Heart right ventricle (tissue), 16 donors: ENCODE measurements around the gene CDK9. TPM values are rescaled to one million over a fixed set of nuclear protein-coding genes. Genes with fewer than 3 reads are reported as not detected.
A peak's percentile ranks its signal among the peaks of the same experiment; 100 is the strongest.

Experiments used
- ATAC-seq, 8 donors: fragments of 200-7000 bp; cut with Tn5 transposase; one replicate each; pipeline ENCODE4 v1.9.1; 2020; ENCODE audit warnings: mild to moderate bottlenecking in 8 of 8, moderate library complexity in 8 of 8, moderate number of reproducible peaks in 1 of 8
- DNase-seq, 2 donors: peaks; one replicate each; pipeline ENCODE4 v3.0.0-alpha.2; 2020
- H3K27ac ChIP-seq, 10 donors: fragments of 200-600 bp; sonication (generic) in 2 of 10; one replicate each; pipeline versions ENCODE4 v1.5.0 to v1.8.0; 2020 to 2022; ENCODE audit warnings: mild to moderate bottlenecking in 3 of 10
- H3K27me3 ChIP-seq, 7 donors: fragments of 200-600 bp; one replicate each; pipeline ENCODE4 v1.8.0; 2021 to 2022; ENCODE audit warnings: mild to moderate bottlenecking in 2 of 7
- H3K36me3 ChIP-seq, 9 donors: fragments of 200-600 bp; sonication (generic) in 1 of 9; one replicate each; pipeline versions ENCODE4 v1.5.0 to v1.8.0; 2020 to 2022; ENCODE audit warnings: mild to moderate bottlenecking in 2 of 9
- H3K4me1 ChIP-seq, 9 donors: fragments of 200-600 bp; sonication (generic) in 1 of 9; one replicate each; pipeline versions ENCODE4 v1.5.0 to v1.8.0; 2020 to 2022; ENCODE audit warnings: mild to moderate bottlenecking in 4 of 9
- H3K4me3 ChIP-seq, 10 donors: fragments of 200-600 bp; sonication (generic) in 2 of 10; one replicate each; pipeline versions ENCODE4 v1.5.0 to v1.8.0; 2020 to 2022; ENCODE audit warnings: mild to moderate bottlenecking in 7 of 10, moderate library complexity in 2 of 10
- H3K9me3 ChIP-seq, 11 donors: fragments of 200-600 bp in 10 of 11; sonication (generic) in 2 of 11; one replicate each; pipeline versions ENCODE4 v1.5.0 to v1.8.0; 2013 to 2022; ENCODE audit warnings: mild to moderate bottlenecking in 2 of 11, control low read depth in 1 of 11, moderate library complexity in 1 of 11
- WGBS, 2 donors: extraction: QIAGEN DNeasy Blood & Tissue Kit; methylation state at CpG; one replicate each; pipeline ENCODE4 v1.1.7; 2013; ENCODE audit warnings: inconsistent platforms in 1 of 2; 5-methylcytosine and 5-hydroxymethylcytosine counted together
- intact Hi-C, 10 donors: fragments of 100-400 bp; cut with DNase I; formaldehyde crosslinking; loops; one replicate each; pipeline versions ENCODE4 v1.11.1 to v1.14.2; 2022
- polyA plus RNA-seq, 2 donors: library from polyadenylated mRNA; stranded (reverse); fragments of 200-250 nt; gene quantifications; one replicate each; pipeline ENCODE4 v1.2.3, GENCODE V29; 2013
- total RNA-seq, 10 donors: library from RNA; stranded (reverse); fragmentation: NEBNext Ultra II Directional in 3 of 10; extraction: Animal tissue kit (Norgen Biotek cat#: 25700) in 3 of 10; gene quantifications; one replicate each; pipeline versions ENCODE4 v1.2.1 to v1.2.4, GENCODE V29; 2021 to 2023
- TF ChIP-seq, protein P1 (sequence below), 9 donors: fragments of 200-600 bp; sonication (generic) in 2 of 9; IDR thresholded peaks; one replicate each; pipeline versions ENCODE4 v1.5.0 to v1.8.0; 2021 to 2022; ENCODE audit warnings: antibody characterized with exemption in 9 of 9, mild to moderate bottlenecking in 5 of 9, moderate library complexity in 1 of 9
- donor health status: Arrhythmogenic right ventricular cardiomyopathy.
- donor health status: ischemic (EF 13 %, LVEDD 7.1; RV severe dilation, severe dysfunction).
- donor health status: healthy with polysubstance abuse.
- donor health status: DM: no; HTN: yes; CAD: no.
- donor health status: DM: no; HTN: no; CAD: no.
- donor health status: ischemic (EF 25% LVEDD 6.9; RV normal size, moderate dysfunction).
- donor health status: ischemic (EF 25% LVEDD 5.7; RV mildly dilated, moderate dysfunction).
- donor health status: healthy.
- donor health status: DM: yes; HTN: yes; CAD: no.
- donor health status: Ischemic cardiomyopathy.
- donor health status: ischemic (EF 35%, LVEDD 5.7; RV mildly dilated, moderate dysfunction).
- donor health status: nonischemic (EF 11% LVEDD 7.7; RV severe dilation, severe dysfunction).
- donor health status: DM: yes; HTN: yes; CAD: no.
- donor health status: PGD.
- donor health status: ischemic (EF 29% LVEDD 5.4; RV normal size, mild dysfunction).
- donor health status: nonischemic (EF 23%, LVEDD 6.1; RV moderate dilation, normal function).

The CDK9 gene
- total and polyA plus RNA-seq, 12 donors, result 30.9 to 59.0 (median 44.1) TPM

DNA sequence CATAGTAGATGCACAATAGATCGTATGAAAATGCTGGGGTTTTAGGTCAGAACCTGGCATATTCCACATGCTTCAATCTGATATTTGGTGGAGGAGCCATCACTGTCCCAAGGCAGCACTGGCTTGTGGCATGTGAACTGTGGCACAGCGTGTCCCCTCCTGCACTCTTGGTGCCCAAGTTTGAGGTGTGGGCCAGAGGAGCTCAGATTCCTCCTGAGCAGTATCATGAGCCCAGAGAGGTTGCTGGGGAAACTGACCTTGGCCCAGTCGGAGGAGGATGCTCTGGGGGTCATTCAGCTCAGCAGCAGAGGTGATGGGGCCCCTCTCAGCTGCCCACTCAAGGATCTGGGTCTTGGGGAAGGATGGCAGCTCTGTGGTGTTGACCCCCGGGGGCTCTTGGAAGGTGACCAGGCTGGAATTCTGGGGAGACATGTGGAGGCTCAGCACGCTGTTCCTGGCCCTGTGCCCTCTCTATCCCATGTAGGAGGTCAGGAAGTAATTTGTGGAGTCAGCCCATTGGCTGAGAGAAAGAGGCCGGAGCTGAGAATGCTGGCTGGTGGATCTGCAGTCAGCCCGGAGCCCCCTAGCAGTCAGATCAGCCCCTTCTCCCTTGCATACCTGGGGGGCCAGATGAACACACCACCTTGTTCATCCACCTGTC, 40.5 kb downstream of the CDK9 start:
- Histone ChIP-seq H3K4me3 (no peak overlapping the region), H3K4me1 (peaks cover 16 to 59% (median 51%) of the 10 kb centered on the region in 9 donors), H3K27ac (peak overlapping the region in 9 of 10 donors; percentile 9 to 99 (median 89)), H3K9me3 (no peaks in the 10 kb centered on the region), H3K27me3 (no peaks in the 10 kb centered on the region), H3K36me3 (peaks cover 0 to 99% (median 38%) of the 10 kb centered on the region in 9 donors)
- TF ChIP-seq, protein P1, sequence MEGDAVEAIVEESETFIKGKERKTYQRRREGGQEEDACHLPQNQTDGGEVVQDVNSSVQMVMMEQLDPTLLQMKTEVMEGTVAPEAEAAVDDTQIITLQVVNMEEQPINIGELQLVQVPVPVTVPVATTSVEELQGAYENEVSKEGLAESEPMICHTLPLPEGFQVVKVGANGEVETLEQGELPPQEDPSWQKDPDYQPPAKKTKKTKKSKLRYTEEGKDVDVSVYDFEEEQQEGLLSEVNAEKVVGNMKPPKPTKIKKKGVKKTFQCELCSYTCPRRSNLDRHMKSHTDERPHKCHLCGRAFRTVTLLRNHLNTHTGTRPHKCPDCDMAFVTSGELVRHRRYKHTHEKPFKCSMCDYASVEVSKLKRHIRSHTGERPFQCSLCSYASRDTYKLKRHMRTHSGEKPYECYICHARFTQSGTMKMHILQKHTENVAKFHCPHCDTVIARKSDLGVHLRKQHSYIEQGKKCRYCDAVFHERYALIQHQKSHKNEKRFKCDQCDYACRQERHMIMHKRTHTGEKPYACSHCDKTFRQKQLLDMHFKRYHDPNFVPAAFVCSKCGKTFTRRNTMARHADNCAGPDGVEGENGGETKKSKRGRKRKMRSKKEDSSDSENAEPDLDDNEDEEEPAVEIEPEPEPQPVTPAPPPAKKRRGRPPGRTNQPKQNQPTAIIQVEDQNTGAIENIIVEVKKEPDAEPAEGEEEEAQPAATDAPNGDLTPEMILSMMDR (IDR thresholded peaks at IDR 0.05), result no peak
- DNase-seq, result no peak
- intact Hi-C loops, result loop anchor here in 5 of 10 donors (5.0 kb wide), 3 partner anchors 36 to 46 kb away; no protein-coding TSS in a partner anchor
- ATAC-seq, result no peak
- 51 to 56% methylated on average over 7 of the region's 7 CpGs for WGBS, 2 donors

DNA sequence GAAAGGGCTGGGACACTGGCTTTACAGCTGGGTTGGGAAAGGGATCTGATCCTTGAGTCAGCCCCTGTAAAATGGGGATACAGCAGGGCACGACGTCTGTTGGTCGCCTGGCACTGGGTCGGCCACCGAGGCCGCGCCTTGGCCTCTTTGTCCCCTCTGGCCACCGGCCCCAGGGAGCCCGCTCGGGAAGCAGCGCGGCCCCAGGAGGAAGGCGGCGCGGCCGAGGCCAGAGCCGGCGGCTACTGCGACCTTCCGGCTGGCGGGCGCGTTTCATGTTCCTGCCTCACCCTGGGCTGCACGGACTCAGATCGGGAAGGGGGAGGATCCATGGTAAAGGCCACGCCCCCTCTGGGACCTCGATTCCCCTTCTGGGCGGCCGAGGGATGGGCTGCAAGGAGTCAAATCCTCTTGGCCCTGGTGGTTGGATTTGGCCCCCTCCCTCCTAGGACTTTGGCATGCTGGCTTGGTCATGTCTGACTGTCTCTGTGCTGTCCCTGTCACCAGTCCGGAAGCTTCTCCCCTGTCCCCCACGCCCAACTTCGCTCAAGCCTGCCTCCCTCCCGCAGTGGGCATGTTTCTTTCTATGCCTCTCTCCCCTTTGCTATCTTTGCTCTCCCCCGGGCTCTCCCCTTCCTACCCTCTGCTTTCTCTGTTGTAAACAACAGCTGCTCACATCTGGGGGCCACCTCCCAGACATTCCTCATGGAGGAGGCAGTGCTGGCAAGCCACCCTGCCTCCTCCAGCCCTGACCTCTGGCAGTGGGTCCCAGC, 42.6 kb downstream of the CDK9 start:
- peak overlapping the region in 8 of 10 donors; percentile 12 to 38 (median 32) for H3K4me3 ChIP-seq
- peaks cover 19 to 80% (median 68%) of the 10 kb centered on the region in 9 donors for H3K4me1 ChIP-seq
- H3K9me3 ChIP-seq, result no peaks in the 10 kb centered on the region
- peak overlapping the region; percentile 77 to 99 (median 87) for H3K27ac ChIP-seq
- WGBS, 2 donors, result 1 to 6% methylated on average over 30 to 34 of the region's 34 CpGs
- intact Hi-C loops, result loop anchor here in 5 of 10 donors (5.0 kb wide), 3 partner anchors 34 to 44 kb away; no protein-coding TSS in a partner anchor
- TF ChIP-seq, protein P1 (IDR thresholded peaks at IDR 0.05), result peak in 3 of 9 donors; percentile 12 to 35 (median 33)
- DNase-seq (peak; percentile 91 to 94), ATAC-seq (peak; percentile 77 to 91 (median 87))
- H3K36me3 ChIP-seq, result peaks cover 0 to 90% (median 31%) of the 10 kb centered on the region in 9 donors
- no peaks in the 10 kb centered on the region for H3K27me3 ChIP-seq

DNA sequence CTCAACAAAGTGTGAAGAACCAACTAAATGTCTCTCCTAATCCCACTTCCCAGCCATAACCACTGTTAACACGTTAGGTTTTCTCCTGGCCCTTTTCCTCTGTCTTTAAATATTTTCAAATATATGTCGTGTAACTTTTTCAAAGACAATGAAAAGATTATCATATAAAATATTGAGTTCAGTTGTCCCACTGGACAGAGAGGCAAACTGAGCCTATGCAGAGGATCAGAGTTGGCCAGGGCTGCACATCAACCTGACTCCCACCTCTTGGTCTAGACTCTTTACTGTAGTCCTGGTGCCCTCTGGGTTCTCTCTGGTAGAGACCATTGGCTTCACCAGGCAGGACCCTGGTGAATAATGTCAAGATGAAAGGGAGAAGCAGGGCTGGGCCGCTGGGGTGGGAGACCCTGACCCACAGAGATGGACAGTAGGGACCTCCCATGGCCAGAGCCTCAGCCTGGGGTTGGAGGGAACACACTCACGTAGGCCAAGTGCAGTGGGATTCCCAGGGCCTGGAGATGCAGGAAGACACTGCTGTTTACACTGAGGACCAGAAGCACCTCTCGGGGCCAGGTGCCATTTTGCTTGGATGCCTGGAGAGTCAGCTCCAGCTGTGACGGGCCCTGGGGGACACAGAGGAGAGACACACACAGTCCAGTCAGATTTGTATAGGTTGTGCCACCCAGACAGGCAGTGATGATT, 43.5 kb downstream of the CDK9 start:
- H3K9me3 ChIP-seq, result no peaks in the 10 kb centered on the region
- DNase-seq, result no peak
- peaks cover 0 to 86% (median 26%) of the 10 kb centered on the region in 9 donors for H3K36me3 ChIP-seq
- H3K27me3 ChIP-seq, result no peaks in the 10 kb centered on the region
- peaks cover 19 to 89% (median 77%) of the 10 kb centered on the region in 9 donors for H3K4me1 ChIP-seq
- no peak for ATAC-seq
- peak overlapping the region; percentile 77 to 99 (median 87) for H3K27ac ChIP-seq
- TF ChIP-seq, protein P1 (IDR thresholded peaks at IDR 0.05), result no peak
- WGBS, 2 donors, result 74 to 82% methylated on average over 6 of the region's 6 CpGs
- intact Hi-C loops, result loop anchor here in 5 of 10 donors (5.0 kb wide), 3 partner anchors 33 to 43 kb away; no protein-coding TSS in a partner anchor
- peak overlapping the region in 1 of 10 donors; percentile 38 for H3K4me3 ChIP-seq

DNA sequence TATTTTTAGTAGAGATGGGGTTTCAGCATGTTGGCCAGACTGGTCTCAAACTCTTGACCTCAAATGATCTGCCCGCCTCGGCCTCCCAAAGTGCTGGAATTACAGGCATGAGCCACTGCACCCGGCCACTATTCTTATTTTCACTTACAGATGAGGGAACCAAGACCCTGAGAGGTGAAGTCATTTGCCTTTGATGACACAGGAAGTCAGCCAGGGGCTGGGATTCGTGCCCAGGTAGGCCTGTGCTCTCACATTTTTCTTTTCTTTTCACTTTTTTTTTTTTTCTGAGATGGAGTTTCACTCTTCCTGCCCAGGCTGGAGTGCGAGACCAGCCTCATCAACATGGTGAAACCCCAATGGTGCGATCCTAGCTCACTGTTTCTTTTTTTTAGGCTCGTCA, 46.4 kb downstream of the CDK9 start:
- no peak for ATAC-seq
- DNase-seq, result no peak
- WGBS, 2 donors, result 54 to 67% methylated on average over 7 of the region's 7 CpGs
- Histone ChIP-seq H3K36me3 (peaks cover 0 to 78% (median 6%) of the 10 kb centered on the region in 9 donors), H3K9me3 (no peaks in the 10 kb centered on the region), H3K27me3 (no peaks in the 10 kb centered on the region), H3K27ac (peak overlapping the region in 9 of 10 donors; percentile 29 to 99 (median 89)), H3K4me1 (peaks cover 29 to 100% (median 90%) of the 10 kb centered on the region in 9 donors), H3K4me3 (no peak overlapping the region)
- intact Hi-C loops, result no loop called here
- TF ChIP-seq, protein P1 (IDR thresholded peaks at IDR 0.05), result no peak
